ENCODE data around the gene ABHD16A.

DNA sequence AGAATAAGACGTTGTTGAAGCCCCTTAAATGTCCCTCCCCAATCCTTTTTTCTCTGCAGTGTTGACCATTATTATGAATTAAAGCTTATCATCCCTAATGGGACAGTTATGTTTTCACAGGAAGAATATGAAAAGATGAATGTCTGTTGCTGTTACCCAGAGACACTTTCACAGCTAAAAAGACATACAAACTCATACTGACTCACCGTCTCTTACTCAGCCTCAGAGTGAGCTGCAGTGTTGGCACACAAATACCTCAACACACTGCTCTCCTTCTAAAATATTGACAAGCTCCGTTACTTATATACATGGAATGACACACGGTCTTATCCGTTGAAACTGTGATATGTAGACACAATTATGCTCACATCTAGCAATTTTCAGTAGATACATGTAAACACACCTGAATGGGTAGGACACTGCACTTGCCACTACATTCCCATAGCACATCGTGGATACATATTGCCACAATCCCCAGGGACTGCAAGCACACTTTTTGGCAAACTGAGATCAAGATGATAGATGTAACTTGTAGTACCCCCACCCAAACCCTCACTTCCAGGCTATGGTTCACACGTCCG is 49.7 kb upstream of the ABHD16A start:
- no peak for TF ChIP-seq RARB (CRISPR knock-in tag; IDR thresholded peaks at IDR 0.05)
- TF ChIP-seq ESRRG (CRISPR knock-in tag; IDR thresholded peaks at IDR 0.05): no peak
